ENCODE results near the gene TPT1.

The TPT1 gene

GRCh38 chr13:45298206-45298505 lies 42.8 kb downstream of the TPT1 start:
- CTCF ChIA-PET = interaction anchor here (3.8 to 5.3 kb wide), 3 partner anchors 10 to 250 kb away, joined by 25 to 48 read pairs (median 26); no protein-coding TSS in a partner anchor
- POLR2A ChIA-PET = no interaction called here
- no peak for DNase-seq (ENCODE audit: low read depth, low spot score)
- no peak overlapping the region for H3K4me3 ChIP-seq (ENCODE audit: low read depth, low read length)
- TF ChIP-seq CTCF (IDR thresholded peaks at IDR 0.05; ENCODE audit: insufficient read depth, low read length, missing control alignments) = no peak

- H3K4me3 ChIP-seq (ENCODE audit: low read depth, low read length) = no peak overlapping the region
- POLR2A ChIA-PET = interaction anchor here (1.0 kb wide), 1 partner anchor 242 kb away, joined by 3 read pairs; no protein-coding TSS in a partner anchor
- no peak for TF ChIP-seq CTCF (IDR thresholded peaks at IDR 0.05; ENCODE audit: insufficient read depth, low read length, missing control alignments)
- no peak for DNase-seq (ENCODE audit: low read depth, low spot score)
- CTCF ChIA-PET = interaction anchor here (3.8 to 5.3 kb wide), 3 partner anchors 11 to 250 kb away, joined by 25 to 48 read pairs (median 26); no protein-coding TSS in a partner anchor
Observed at GRCh38 chr13:45297456-45298205, 43.4 kb downstream of the TPT1 start.

- no peak overlapping the region for H3K4me3 ChIP-seq (ENCODE audit: low read depth, low read length)
- TF ChIP-seq CTCF (IDR thresholded peaks at IDR 0.05; ENCODE audit: insufficient read depth, low read length, missing control alignments) = no peak
- CTCF ChIA-PET = interaction anchor here (1.9 to 5.3 kb wide), 2 partner anchors 12 to 250 kb away, joined by 8 to 48 read pairs; no protein-coding TSS in a partner anchor
- DNase-seq (ENCODE audit: low read depth, low spot score) = no peak
- POLR2A ChIA-PET = no interaction called here
Observed at GRCh38 chr13:45296259-45296658, 44.7 kb downstream of the TPT1 start.

GRCh38 chr13:45295536-45295935 lies 45.4 kb downstream of the TPT1 start:
- ChIA-PET CTCF (interaction anchor here (1.9 to 6.4 kb wide), 4 partner anchors 13 to 249 kb away, joined by 8 to 50 read pairs (median 46); no protein-coding TSS in a partner anchor), POLR2A (no interaction called here)
- no peak for TF ChIP-seq CTCF (IDR thresholded peaks at IDR 0.05; ENCODE audit: insufficient read depth, low read length, missing control alignments)
- H3K4me3 ChIP-seq (ENCODE audit: low read depth, low read length) = no peak overlapping the region
- no peak for DNase-seq (ENCODE audit: low read depth, low spot score)

GRCh38 chr13:45292176-45292575 lies 48.8 kb downstream of the TPT1 start:
- TF ChIP-seq CTCF (IDR thresholded peaks at IDR 0.05; ENCODE audit: insufficient read depth, low read length, missing control alignments) = no peak
- no peak for DNase-seq (ENCODE audit: low read depth, low spot score)
- ChIA-PET CTCF (interaction anchor here (0.5 to 6.4 kb wide), 5 partner anchors 10 to 245 kb away, joined by 3 to 50 read pairs (median 6); no protein-coding TSS in a partner anchor), POLR2A (interaction anchor here (0.7 kb wide), 2 partner anchors 36 to 525 kb away, joined by 3 to 5 read pairs; no protein-coding TSS in a partner anchor)
- H3K4me3 ChIP-seq (ENCODE audit: low read depth, low read length) = no peak overlapping the region

- no peak for TF ChIP-seq CTCF (IDR thresholded peaks at IDR 0.05; ENCODE audit: insufficient read depth, low read length, missing control alignments)
- DNase-seq (ENCODE audit: low read depth, low spot score) = no peak
- H3K4me3 ChIP-seq (ENCODE audit: low read depth, low read length) = no peak overlapping the region
- CTCF ChIA-PET = interaction anchor here (1.5 to 6.4 kb wide), 6 partner anchors 8 to 243 kb away, joined by 3 to 50 read pairs (median 9); no protein-coding TSS in a partner anchor
- POLR2A ChIA-PET = no interaction called here
Observed at GRCh38 chr13:45289936-45290563, 50.9 kb downstream of the TPT1 start.
